ENCODE measurements around the gene ALCAM. TPM values are rescaled to one million over a fixed set of nuclear protein-coding genes. Genes with fewer than 3 reads are reported as not detected.

ALCAM gene
- total and polyA plus RNA-seq, 2 donors (not counting 3 experiments of a cell fraction or from before 2014, with no cell fraction given) = 46.3 to 118 TPM

DNA sequence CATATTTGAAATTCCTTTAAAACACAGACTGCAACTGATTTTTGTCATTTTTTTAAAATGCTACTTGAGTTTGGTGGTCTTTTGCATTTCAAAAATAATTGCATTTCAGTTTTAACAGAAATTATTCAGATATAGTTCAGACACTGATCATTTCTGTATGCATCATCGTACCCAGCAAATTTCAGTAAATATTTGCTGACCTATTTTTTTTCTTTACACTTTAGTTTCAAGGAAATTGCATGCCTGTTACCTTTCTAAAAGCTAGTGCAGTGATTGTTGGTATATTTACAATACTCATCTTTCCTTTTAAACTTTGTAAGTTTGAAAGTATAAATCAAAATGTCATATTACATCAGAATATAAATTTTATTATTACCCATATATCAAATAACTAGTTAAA is 32.4 kb downstream of the ALCAM start:
- Histone ChIP-seq H4K20me1 (replicated peaks; ENCODE audit: control insufficient read depth, extremely low read depth, insufficient read depth, low read length) (no peaks in the 10 kb centered on the region), H3K27me3 (ENCODE audit: control insufficient read depth in 2 of 2, insufficient read depth in 2 of 2, low read length in 2 of 2) (no peaks in the 10 kb centered on the region), H3K9me1 (replicated peaks; ENCODE audit: control insufficient read depth, extremely low read depth, insufficient read depth, low read length) (no peaks in the 10 kb centered on the region), H3K27ac (ENCODE audit: insufficient read depth, low read depth, low read length) (no peak overlapping the region), H2AFZ (ENCODE audit: low read depth, low read length) (no peak overlapping the region), H3K4me3 (replicated peaks in 1 of 3; ENCODE audit: insufficient read depth in 1 of 3, low read depth in 1 of 3, low read length in 3 of 3) (no peak overlapping the region), H3K36me3 (ENCODE audit: control insufficient read depth in 2 of 2, extremely low read depth in 1 of 2, insufficient read depth in 2 of 2, low read length in 2 of 2) (no peaks in the 10 kb centered on the region), H3K79me2 (ENCODE audit: control insufficient read depth, insufficient read depth, low read length) (peaks cover 41% of the 10 kb centered on the region), H3K4me1 (ENCODE audit: control insufficient read depth, extremely low read depth, insufficient read depth, low read length) (peaks cover 21% of the 10 kb centered on the region), H3K4me2 (ENCODE audit: insufficient read depth, low read length) (no peak overlapping the region), H3K9ac (replicated peaks; ENCODE audit: extremely low read depth, insufficient read depth, low read length) (no peak overlapping the region), H3K9me3 (replicated peaks; ENCODE audit: control insufficient read depth, insufficient read depth, low read length) (no peaks in the 10 kb centered on the region)
- dilution Hi-C loops (cut with MboI; ENCODE audit: extremely low pct_ligation_motif_present, low sequenced_read_pairs) = no loop called here
- no peak for DNase-seq (ENCODE audit: low read depth, low spot score)
- no TSS peak for BruUV-seq (replicated peaks)
- intact Hi-C loops (cut with micrococcal nuclease) = no loop called here
- TF ChIP-seq POLR2AphosphoS5 (IDR thresholded peaks at IDR 0.05; ENCODE audit: insufficient read depth, low read depth, low read length) (no peak), POLR2A (IDR thresholded peaks at IDR 0.05; ENCODE audit: low read depth, low read length) (no peak), EZH2 (IDR thresholded peaks at IDR 0.05; ENCODE audit: borderline replicate concordance, low read depth, low read length, severe bottlenecking) (no peak), GATA2 (IDR thresholded peaks at IDR 0.05; ENCODE audit: insufficient read depth, insufficient read length, low read depth, low read length) (no peak), MYC (IDR thresholded peaks at IDR 0.05; ENCODE audit: low read depth, low read length) (no peak), JUN (IDR thresholded peaks at IDR 0.05; ENCODE audit: borderline replicate concordance, insufficient read depth, insufficient read length, low read depth) (no peak), FOS (IDR thresholded peaks at IDR 0.05; ENCODE audit: borderline replicate concordance, insufficient read depth, low read length) (no peak)
- TF ChIP-seq, protein P1, sequence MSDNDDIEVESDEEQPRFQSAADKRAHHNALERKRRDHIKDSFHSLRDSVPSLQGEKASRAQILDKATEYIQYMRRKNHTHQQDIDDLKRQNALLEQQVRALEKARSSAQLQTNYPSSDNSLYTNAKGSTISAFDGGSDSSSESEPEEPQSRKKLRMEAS (IDR thresholded peaks at IDR 0.05; ENCODE audit: insufficient read depth, insufficient read length) = no peak
- TF ChIP-seq, protein P2, sequence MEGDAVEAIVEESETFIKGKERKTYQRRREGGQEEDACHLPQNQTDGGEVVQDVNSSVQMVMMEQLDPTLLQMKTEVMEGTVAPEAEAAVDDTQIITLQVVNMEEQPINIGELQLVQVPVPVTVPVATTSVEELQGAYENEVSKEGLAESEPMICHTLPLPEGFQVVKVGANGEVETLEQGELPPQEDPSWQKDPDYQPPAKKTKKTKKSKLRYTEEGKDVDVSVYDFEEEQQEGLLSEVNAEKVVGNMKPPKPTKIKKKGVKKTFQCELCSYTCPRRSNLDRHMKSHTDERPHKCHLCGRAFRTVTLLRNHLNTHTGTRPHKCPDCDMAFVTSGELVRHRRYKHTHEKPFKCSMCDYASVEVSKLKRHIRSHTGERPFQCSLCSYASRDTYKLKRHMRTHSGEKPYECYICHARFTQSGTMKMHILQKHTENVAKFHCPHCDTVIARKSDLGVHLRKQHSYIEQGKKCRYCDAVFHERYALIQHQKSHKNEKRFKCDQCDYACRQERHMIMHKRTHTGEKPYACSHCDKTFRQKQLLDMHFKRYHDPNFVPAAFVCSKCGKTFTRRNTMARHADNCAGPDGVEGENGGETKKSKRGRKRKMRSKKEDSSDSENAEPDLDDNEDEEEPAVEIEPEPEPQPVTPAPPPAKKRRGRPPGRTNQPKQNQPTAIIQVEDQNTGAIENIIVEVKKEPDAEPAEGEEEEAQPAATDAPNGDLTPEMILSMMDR (IDR thresholded peaks at IDR 0.05; ENCODE audit: extremely low read depth in 1 of 2, insufficient read depth in 1 of 2, low read depth in 1 of 2, low read length in 2 of 2) = no peak
- ChIA-PET POLR2A (no interaction called here), CTCF (interaction anchor here (0.6 to 1.4 kb wide), 2 partner anchors 10 to 76 kb away, joined by 3 to 5 read pairs; no protein-coding TSS in a partner anchor)
- FAIRE-seq = no peak
